Inflammatory macrophage treated with lipopolysaccharide for 1 hour (primary cell): Measurements from ENCODE around the gene HOXB3.

ENCODE experiments used
- DNase-seq, 2 donors: peaks; one replicate each; pipeline ENCODE4 v3.0.0-alpha.2; 2020 to 2022

Gene HOXB3

DNA sequence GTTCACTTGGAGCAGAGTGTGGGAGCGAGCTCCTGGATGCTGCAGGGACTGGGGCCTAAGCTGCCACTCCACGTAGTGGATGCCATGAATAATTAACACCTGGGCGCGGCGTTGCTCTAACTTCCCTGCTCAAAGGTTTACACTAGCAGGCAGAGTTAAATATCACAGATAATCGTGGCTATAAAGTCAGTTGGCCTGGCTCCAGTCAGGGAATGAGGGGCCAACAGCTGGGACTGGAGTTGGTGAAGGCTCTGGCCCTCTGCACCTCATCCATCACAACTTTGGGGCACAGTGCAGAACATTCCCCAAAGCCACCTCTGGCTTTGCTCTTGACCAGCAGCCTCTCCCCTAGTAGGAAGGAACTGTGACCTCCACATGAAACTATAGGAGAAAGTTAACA is 22.8 kb downstream of the HOXB3 start:
- no peak for DNase-seq

DNA sequence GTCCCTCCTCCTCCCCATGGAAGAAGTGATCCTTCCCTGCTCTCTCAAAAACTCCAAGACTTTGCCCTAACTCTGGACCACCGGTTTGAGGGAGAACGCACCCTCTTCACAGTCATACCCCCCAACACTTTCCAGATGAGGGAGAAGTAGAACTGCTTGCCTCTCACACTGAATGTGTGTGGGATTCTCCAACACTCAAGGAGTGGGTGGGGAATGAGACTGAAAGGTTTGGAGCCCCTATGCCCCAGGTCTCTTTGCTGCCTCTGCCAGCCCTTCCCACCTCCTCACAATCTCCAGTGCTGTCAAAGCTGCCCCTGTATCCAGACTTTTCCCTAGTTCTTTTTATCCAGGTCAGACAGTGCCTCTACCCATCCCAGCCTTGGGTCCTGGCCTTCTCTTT is 23.3 kb downstream of the HOXB3 start:
- DNase-seq, result no peak

DNA sequence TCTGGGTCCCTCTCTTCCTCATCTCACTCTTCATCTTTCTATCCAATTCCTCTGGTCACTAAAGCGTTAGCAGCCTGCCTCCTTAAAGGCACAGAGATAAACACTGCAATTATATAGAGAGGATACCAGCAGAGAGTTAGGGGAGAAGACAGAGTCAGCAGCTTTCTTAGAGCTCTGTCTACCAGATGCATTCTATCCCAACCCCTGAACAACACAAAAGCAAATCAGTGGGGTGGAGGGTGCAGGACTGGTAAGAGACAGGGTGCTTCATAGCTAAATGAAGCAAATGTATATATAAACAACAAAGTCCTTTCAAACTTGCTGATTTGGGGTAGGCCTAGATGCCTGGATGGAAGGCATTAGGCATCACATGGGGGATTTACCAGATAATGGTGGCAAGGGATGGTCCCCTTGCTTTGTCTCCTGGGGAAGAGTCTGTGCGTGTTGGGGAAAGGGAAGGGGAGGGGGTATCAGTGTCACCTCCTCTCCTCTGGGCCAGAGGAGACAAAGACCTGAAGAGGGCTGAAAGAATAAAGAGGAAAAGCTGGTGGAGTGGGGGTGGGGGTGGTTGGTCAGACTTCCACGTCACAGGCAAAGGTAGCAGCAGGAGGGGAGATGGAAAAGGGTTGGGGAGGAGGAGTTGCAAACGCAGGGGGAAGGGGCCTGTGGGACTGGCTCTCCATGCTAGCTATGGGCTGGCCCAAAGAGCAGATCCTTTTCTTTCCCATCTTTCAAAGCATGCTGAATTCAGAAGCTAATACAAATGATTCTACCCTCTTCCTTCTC is 23.9 kb downstream of the HOXB3 start:
- no peak for DNase-seq

DNA sequence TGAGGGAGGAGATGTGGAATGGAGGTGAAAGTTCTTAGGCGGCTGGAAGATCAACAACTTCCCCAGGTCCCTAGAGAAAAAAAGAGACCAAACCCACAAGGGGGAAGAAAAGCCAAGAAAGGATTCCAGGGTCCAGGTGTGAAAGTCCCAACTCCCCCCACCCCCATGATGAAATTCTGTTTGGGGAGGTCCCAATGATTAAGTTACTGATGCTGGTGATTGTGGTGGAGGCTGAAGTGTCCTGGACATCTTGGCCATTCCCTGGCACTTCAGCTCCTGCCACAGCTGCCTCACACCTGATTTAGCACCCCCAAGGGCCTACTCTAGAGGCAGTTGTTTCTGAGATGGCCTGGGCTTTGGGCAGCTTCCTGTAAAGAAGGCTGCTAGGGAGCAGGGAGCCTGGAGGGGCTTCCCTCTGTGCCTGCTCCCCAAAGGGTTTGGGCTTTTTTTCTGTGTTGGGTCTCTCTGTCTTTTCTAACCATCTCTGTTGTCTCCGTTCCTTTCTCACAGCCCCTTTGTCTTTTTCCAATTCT is 25.0 kb downstream of the HOXB3 start:
- no peak for DNase-seq

DNA sequence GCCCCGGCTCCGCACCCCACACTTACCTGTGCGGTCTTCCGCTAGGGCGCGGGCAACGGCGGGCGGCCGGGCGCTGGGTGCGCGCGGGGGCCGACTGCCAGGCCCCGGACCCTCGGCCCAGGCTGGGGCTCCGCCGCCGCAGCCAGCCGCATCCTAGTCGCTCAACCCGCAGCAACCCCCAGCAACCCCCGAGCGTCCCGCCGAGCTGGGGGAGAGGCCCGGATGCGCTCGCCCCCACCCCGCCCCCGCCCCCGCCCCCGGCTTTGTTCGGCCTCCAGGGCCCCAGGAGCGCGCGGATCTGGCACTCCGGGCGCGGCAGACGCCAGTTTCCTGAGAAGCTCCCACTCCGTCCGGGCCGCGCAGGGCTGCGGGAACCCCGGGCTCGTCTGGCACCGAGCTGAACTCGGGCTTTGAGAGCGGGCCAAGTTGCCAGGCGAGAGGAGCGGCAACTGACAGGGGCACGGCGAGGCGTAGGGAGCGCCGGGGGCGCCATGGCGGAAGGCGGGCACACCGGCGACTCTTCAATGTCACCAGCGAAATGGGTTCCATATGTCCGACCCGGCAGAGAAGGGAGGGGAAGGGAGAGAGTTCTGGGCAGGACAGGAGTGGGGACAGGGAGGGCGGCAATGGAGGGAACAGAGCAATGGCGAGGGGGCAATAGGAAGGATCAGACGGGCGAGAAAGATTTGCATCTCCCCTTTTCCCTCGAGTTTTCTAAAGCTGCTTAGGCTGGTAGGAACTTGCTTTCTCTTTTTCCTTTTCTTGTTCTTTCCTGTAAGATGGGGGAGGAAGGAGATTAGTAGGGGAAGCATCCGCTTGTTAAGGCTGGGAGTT is 25.6 kb downstream of the HOXB3 start:
- no peak for DNase-seq

DNA sequence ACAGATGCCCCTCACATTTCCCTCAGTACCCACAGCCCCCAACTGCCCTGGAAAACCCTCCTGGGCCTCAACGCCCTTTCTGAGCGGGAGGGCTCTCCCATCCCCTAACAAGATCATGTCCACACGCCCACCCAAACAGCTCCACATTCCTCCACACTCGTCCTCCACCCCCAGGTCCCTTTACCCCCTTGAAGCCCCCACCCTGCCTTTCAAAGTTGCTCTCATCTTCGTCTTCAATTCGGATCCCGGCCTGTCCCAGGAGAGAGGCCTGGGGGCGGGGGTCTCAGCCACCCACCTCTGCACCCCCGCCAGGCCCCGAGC is 26.2 kb downstream of the HOXB3 start:
- no peak for DNase-seq

DNA sequence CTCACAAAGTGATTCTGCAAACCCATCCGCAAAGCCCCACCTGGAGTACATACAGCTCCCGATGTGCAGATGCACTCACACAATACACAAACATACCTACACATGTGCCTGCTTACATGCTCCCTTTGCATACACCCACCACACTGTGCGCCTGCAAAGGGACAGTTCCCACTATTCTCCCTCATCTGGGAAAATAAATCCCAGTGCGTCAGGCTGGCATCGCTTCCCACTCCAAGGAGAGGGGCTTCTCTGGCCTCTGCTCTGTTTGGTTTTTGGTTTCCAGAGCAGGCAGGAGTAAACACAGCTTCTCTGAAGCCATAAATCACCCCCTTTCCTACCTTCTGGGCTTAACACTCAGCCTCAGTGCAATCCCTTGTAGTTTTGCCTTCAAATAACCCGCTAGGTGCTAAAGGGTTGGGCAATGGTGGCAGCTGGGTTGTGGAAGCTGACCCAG is 26.6 kb downstream of the HOXB3 start:
- no peak for DNase-seq

DNA sequence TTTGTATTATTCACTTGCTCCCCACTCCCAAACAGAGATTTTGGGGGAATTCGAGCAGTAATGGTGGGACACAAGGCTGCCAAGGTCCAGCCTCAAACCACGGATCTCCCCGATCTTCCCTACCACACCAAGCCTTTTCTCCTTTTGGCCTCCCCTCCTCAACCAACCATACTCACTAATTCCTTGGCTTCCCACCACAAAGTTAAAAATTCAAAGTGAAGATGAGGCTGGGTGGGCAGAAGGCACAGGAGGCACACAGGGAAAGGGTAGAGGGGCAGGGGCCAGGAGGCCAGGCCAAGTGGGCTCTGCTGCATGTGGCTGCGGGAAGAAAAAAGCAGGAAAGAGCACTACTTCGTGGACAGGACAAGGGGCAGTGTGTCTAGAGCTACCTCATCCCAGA is 27.1 kb downstream of the HOXB3 start:
- no peak for DNase-seq

DNA sequence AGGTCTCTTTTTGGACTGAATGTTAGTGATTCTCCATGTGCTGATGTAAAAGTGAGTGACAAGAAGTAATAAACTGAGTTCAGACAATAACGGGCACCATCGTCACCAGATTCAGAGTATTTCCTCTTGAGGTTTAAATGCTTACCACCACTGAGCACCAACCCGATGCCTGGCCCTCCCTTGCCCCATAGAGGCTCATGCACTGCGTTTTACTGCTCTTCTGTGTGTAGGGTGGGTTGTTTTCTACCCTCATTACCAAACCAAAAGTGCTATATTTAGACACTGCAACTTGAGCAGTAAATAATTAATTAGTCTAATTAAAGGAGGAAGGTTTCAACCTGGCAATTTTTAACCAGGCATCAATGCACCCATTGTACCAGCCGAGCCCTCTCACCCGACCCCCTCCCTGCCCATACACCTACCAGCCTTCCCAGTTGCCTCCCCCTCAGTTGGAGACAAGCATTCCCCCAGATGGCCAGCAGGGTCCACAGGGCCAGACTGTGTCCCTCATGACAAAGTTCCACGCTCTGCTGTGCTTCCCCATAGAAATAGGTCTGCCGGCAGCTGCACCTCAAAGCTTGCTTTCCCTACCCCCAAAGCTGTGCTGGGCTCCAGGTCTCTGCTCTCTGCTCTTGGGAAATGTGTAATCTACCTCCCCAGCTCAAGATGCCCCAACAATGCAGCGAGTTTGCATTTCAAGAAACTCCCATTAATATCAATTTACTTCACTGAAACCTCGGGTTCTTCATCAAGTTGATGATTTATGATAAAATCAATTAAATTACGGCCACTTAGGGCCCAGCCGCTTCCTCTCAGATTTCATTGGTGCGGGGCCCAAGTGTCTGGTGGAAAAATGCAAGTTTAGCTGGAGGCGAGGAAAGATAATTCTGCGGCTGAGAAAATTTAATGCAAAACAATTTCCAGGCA is 27.9 kb downstream of the HOXB3 start:
- DNase-seq, result no peak

DNA sequence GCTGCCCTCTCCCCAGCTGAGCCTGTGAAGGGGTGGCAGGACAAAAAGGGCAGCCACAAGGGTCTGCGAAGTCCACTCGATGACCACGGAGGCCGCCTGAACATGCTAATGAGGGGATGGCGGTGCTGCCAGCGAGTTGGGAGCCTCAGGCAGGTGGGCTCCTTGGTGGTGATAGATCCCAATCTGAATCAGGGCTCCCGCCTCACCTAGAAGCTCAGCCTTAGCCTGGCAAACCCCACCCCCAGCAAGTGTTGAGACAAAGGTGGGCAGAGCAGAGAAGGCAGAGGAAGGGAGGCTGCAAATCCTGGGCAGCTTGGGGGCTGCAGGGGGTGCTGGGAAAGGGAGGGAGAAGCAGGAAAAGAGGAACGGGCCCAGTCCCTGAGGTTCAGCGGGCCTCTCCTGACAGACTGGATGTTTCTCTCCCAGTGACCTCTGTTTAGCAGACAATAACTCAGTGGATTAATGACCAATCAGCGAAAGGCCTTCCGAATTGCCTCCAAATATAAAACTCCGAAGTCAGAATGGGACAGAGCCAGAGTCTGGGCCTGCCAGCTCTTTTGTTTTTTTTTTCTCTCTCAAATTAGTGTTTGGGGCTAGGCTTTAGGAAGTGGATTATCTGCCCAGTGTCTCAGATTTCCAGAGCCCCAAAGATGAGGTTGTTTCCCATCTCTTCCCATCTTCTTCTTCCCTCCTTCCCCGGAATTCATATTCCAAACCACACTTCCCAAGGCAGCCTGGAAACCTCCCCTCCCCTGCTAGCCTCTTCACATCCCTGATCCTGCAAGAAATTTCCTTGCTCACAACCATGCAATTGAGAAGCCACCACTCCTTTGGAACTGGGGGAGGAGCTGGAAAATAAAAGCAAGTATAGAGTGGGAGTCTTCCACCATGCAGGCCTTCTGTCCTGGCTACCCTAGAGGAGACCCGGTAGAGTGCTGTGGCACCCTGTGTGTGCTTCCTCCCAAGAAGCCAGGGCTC is 29.9 kb downstream of the HOXB3 start:
- no peak for DNase-seq

DNA sequence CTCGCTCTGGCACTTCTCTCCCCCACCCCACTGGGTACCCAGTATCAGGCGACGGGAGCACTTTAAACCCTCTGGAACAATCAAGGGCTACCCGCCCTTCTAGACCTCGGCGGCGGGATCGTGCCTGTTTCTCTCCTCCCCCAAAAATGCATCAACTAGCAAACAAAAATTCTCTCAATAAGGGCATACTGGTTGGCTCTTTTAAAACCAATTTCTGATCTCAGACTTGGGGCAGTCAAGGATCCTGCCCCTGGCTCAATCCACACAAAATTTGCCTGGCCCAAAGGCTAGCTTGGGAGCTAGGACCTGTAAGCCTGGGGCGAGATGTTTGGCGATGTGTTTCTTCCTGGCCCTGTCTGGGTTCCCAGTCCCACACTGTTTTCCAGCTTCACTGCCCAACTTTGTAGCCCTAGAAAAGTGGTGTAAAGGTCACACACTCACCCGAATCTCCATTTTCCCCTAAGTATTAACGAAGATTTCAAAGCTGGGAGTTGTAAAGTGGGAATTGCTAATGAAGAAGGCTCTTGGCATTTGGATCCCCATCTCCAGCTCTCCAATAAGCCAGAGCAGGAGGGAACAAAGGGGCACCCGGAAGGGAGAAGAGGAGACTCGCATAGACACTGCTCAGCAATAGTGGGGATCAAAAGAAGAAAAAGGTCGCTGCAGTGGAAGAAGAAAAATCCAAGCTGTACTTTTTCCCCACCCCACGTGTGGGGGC is 30.8 kb downstream of the HOXB3 start:
- no peak for DNase-seq

DNA sequence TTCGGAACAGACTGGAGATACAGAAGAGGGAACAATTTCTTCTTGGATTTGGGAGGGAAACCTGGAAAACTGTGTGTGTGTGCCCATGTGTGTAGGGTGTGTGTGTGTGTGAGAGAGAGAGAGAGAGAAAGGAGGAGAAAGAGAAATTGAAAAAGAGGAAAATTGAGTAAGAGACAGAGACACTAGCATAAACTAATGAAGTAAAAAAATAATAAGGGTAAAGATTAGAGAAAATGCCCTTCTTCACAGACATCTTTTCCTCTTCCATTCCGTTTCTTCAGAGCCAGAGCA is 31.3 kb downstream of the HOXB3 start:
- no peak for DNase-seq

DNA sequence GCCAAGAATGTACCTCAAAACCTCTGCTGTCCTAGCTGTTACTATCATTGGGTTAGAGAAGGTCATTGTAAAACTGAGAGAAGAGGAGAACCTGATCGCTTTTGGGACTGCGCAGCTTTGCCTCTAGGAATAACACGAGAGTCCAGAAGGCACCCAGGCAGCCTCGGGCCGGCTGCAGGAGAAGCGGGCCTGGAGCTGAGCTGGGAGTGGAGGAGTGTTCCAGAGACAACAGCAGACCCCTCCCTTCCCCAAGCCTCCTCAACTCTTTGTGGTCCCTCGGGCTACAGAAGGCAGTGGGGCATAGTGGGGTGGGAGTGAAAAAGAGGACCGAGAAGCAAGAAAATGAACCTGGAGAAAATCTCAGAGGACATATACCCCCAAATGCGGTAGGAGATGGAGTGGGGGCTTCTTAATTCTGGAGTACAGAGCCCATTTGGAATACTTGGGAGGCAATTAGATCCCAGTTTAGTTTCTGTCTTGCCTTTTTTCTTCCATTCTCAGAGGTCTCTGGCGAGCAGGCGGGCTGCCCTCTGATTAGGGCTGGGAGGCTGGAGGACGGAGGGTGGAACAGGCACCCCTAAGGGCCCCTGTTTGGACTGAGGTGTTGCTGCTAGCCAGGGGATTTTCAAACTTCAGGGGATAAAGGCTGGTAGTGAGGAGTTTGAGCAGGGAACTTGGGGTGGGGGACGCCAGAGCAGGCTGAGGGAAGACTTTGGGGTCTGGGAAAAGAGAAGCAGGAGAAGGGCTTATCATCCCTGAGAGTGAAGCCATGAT is 31.8 kb downstream of the HOXB3 start:
- no peak for DNase-seq

DNA sequence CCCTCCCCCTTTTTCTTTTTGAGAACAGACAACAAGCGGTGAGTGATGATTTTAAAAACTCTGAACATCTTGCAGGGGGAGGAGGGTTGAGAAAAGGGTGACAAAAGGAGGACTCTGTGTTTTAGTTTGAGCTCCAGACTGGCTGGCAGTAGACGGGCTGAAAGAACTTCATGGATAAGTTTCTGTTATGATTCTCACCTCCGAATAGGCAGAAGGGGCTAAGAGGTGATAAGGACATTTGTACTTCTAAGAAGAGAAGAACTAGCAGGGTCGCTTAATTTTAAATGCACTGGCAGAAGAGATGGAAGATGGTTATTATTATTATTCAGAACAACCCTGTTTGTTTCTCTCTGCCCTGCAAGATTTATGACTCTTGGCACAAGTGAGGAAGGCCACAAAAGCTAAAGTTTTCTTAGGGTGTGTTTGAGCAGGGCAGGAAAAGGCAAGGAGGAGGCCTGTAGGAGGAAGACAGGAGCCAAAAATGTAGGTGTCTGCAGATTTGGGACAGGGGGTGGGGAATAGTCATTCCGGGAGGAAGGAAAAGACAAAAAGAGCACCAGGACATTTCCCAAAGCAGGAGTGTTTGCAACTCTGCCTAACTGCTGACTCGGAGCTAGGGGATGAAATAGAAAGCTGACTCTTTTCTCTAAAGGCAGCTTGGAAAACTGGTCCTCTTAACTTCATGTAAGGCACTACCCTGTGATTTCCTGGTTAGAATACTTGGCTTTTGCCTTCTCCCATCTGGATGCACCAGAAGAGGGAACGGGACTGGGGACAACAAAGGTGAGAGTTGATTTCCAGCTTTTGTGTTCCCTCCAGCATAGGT is 33.3 kb downstream of the HOXB3 start:
- DNase-seq, result no peak

DNA sequence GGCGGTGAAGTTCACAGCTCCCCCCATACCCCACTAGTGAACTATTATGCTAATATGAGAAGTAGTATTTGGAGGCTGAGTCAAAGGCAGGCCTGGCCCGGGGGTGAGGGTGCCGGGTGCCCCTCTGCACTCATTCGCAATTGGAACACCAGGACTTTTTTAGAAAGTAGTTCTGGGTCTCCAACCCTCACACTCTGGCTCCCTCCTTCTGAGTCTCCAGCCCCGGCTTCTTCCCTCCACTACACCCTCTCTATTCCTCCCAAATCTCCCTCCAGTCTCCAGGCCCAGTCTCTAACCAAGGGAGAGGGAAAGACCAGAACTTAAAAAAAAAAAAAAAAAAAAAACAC is 33.8 kb downstream of the HOXB3 start:
- DNase-seq, result no peak

DNA sequence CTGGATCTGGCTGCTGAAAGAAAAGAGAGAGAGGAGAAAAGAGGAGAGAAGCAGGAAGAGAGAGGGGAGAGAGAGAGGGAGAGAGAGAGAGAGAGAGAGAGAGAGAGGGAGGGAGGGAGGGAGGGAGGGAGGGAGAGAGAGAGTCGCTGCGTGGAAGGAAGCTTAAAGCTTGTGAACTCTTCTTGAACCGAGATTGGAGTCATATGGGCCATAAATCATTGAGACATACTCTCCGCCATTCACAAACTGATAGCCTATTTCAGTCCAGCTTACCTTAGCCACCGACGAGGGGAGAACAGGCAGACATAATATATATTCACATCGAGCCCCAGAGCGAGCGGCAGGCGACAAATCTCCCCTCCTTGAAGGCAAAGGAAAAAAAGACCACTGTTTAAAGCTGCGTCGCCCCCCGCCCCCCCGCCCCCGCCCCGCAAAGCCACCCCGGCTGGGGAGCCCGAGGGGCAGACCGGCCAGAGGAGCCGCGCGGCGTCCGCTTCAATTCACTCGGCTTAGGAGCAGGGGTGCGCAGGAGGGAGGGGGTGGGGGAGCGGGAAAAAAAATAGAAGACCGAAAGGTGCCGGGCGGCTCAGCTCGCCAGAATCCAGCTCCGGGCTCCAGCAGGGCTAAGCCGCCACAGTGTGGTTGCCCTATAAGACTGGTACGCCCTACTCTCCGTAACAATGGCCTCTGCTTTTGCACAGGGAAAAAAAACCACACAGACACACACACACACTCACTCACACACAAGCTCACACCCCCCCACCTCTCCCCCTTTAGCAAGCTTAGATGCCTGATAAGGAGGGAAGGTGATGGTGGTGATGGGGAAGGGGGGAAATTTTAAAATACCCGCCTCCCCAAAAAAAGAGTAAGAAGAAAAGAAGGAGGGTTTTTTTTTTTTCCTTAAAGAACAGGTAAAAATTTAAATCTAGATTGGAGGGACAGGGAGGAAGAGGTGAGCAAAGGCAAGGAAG is 34.5 kb downstream of the HOXB3 start:
- no peak for DNase-seq

DNA sequence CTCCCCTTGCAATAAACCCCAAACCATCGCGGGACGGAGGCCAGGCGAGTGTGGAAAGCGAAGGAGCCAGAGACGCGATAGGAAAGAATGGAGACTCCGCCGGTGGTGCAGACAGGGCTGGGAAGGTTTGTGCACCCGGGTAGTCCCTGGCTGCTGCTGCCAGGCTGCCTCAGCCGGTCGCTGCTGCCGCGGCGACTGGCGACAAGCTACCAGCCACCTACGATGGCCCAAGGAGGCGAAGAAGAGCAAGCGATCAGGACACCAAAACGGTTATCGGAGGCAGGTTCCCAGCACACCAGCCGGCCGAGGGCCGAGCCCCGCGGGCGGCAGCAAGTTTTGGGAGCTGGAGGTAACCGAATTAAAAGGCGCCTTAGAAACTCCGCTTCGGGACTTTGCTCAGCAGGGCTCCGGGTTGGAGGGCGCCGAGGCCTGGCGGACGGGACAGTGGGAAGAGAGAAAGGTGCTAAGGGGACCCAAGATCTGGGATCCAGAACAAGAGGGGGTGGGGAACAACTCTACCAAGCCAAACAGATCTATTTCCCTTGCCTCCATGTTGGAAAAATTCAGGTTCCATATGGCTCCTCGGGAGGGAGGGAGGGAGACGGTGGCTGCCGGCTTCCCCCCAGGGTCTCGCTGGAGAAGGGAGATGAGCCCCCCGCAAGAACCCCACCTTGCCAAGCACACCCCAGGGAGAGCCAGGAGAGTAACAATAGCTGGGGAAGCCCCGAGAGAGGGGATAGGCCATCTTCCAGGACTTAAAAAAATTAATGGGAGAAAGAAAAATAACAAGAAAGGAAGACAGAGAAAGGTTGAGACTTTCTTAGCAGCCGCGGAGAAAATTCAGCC is 35.4 kb downstream of the HOXB3 start:
- DNase-seq, result no peak

DNA sequence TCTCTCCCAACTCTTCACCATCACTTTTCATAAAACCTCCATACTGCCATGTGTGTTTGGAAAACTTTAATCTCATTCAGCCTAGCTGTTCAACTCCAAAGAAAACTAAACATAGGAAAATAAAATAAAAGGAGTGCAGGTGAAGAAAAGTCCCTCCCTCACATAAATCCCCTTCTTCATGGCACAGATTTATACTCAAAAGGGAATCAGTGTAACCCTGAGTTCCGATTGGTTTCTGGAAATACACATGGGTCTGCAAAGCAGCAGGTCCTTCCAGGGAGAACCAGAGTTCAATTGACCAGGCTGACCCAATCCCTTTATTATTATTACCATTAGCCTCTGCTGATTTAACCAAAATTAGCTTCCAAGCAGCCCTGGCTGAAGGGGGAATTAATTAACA is 36.2 kb downstream of the HOXB3 start:
- DNase-seq, result no peak
